T follicular helper cell (primary cell): Measurements from ENCODE around the gene CAV2.

Experiments used
- DNase-seq: peaks from one replicate; pipeline ENCODE4 v3.0.0-alpha.2; 2020; ENCODE audit warnings: low read depth

CAV2 gene

DNA sequence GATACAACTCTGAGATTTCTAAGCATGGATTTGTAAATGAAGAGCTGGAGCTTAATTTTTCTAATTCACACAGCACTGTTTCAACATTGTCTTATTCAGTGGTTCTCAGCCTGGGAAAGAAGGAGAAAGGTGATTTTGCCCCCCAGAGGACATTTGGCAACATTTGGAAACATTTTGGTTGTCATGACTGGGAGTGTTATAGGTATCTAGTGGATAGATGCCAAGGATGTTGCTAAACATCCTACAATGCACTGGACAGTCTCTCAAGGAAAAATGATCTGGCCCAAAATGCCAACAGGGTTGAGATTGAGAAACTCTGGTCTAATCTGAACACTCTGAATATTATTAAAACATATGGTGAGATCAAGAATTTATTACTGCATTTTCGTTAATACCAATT lies 3.8 kb upstream of the CAV2 start:
- no peak for DNase-seq

DNA sequence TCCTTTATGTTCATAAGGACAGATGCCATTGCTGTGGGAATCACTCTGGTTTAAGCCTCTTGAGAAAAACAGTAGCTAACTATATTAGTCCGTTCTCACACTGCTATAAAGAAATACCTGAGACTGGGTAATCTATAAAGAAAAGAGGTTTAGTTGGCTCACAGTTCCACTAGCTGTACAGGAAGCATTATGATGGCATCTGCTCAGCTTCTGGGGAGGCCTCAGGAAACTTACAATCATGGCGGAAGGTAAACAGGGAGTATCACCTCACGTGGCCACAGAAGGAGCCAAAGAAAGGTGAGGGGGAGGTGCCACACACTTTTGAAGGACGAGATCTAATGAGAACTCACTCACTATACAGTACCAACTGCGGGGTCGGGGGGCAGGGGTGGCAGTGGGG lies 2.9 kb upstream of the CAV2 start:
- DNase-seq: no peak

DNA sequence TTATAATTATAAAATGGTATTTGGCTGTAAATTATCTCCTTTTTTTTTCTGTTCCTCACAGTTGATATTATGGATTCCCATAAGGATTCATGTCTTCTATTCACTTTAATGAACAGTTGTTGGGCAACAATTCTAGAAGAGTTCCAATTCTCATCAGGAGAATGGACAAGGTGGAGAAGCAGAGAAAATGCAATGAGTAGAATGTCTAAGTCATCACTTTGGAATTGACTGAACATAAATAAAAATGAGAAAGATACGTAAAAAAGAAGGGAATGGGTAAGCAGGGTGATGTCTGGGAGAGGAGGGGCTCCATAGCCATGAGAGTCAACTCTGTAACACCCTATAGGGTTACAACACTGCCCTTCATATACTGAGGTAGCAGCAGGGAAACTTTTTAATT lies 1.8 kb upstream of the CAV2 start:
- no peak for DNase-seq

DNA sequence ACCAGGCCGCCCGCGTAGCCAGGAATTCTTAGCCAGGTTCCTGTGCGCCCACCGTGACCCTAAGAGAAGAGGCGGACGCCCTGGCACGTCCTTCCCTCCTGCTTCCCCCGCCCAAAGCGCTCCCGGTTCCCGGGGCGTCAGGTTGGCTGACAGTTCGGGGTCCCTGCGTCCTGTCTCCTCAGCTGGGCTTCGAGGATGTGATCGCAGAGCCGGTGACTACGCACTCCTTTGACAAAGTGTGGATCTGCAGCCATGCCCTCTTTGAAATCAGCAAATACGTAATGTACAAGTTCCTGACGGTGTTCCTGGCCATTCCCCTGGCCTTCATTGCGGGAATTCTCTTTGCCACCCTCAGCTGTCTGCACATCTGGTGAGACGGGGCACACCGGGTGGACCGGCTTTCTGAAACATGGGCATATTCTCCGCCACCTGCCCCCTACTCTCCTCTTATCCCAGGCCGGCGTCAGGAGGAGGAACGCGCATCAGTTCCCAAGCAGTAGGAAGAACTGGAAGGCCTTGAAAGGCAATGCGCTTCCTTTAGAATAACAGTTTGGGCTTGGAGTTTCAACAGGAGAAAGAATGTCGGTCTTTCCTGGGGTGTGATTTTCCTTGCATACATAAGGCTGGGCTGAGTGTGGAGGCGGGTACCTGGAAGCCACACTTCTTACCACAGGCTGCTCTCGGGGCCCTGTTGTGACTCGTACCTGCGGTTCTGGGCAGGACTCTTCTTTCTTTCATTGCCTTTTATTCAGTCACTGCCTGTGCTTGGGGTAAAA lies 728 bp downstream of the CAV2 start:
- DNase-seq: no peak

DNA sequence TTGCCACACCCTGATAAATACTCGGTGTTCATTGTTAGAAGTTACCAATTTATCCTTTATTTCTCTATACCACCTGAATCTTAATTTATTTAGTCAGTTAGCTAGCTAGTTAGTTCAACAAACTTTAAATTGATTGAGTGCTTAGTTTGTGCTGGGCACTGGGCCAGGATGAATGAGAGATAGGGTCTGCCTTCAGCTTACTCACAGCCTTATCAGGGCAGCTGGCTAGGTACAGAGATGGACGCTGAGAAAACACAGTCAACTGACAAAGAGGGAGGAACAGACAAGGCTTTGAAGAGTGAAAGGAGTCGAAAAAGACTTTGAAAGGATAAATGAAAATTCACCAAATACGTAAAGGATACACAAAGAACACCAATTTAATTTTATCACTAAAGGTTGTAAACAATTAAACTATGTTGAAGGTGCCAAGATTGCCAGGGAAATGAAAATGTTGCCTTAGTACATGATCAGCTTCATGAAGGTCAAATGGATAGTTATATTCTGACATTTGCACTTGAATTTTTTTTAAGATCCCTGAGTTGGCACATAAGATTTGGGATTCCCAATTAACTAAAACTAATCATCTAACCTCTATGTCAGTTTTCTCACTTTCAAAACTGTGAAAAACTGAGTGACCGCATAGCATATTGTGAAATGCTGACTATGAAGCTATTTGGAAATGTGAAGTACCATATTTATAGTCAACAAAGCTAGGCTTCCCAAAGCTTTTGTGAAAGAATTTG lies 2.1 kb downstream of the CAV2 start:
- no peak for DNase-seq

DNA sequence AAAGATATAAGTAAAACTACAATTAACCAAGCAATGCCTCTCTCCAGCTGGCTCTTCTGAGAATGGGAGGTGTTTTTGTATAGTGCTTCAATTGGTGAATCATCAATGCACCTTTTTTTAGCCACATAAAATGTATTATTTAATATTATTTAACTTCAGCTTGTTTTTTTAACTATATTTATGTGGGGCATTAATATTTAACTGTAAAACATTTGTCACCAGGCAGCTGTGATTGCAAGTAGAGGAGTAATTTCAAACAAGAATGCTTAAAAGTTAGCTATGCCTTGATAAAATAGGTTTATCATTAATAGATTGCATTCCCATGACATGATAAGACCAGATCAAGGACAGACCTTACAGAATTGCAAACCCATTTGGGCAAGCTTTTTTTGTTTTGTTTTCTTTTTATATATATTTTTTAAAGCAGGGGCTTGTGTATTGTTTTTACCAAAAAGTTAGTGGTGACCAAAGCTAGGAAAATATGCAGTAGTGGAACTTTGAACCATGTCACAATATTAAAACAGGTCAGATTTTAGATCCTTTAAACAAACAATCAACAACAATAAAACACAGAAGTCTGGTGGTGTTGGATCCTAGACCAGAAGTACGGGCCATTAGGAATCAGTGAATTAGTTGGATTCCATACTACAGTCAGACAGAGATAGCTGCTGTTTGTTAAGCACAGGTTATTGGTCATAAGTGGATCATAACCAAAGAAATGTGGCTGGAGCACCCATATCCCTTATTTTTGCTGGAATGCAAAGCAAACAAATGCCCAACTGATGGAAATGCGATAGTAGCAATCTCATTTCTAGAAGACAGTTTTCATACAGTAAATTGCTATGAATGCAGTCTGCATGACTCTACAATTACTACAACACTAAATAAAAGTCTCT lies 2.9 kb downstream of the CAV2 start:
- no peak for DNase-seq

DNA sequence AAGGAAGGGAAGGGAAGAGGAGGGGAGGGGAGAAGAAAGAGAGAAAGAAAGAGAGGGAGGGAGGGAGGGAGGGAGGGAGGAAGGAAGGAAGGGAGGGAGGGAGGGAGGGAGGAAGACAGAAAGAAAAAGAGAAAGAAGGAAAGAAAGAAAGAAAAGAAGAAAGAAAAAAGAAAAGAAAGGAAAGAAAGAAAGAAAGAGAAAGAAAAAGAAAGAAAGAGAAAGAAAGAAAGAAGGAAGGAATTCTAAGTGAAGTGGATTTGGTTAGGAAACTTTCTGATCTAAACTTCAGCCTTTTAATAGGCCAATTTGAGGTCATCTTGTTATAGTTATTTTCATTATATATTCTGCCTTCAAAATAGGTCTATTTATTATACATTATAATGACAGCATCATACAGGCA lies 4.3 kb downstream of the CAV2 start:
- DNase-seq: no peak

DNA sequence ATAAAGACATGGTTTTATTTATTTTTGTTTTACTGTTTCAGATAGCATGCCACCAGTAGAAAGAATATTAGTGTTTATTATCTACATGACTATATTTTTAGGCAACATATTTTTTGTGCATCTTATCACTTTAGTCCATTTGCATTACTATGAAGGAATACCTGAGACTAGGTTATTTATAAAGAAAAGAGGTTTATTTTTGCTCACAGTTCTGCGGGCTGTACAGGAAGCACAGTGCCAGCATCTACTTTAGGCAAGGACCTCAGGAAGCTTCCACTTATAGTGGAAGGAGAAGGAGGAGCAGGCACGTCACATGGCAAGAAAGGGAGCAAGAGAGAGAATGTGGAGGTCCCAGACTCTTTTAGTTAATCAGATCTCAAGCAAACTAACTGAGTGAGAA lies 5.7 kb downstream of the CAV2 start:
- DNase-seq: no peak

DNA sequence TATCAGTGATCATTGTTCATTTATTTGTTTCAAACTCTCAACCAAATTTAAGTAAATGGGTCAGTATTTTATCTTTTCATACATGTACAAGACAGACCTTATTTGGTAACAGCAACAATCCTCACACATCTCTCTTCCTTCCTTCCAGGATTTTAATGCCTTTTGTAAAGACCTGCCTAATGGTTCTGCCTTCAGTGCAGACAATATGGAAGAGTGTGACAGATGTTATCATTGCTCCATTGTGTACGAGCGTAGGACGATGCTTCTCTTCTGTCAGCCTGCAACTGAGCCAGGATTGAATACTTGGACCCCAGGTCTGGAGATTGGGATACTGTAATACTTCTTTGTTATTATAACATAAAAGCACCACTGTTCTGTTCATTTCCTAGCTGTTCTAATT lies 6.3 kb downstream of the CAV2 start:
- DNase-seq: no peak

DNA sequence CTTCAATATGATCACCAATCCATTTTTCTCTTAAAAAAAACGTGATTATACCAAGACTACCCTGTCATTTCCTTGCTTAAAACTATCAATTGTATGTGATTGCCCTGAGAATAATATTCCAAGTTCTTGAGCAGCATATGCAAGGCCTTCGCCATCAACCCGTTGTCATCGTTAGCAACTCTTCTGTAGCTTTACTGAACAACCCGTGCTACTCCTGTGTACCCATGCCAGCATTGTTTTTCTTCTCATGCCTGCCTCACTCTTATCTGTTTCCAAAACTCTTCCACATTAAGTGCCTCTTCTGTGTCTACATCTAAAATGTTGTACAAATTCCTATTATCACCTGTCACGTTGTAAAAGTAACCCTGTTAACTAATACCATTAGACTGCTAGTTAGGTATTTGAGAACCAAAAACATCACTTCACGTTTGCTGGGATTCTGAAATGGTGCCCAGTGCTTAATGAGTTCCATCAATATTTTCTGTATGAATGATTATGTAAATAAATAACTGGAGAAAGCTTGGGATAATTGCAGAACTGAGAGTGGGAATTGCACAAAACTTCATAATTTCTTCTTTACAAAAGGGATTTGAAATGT lies 10.5 kb downstream of the CAV2 start:
- no peak for DNase-seq

DNA sequence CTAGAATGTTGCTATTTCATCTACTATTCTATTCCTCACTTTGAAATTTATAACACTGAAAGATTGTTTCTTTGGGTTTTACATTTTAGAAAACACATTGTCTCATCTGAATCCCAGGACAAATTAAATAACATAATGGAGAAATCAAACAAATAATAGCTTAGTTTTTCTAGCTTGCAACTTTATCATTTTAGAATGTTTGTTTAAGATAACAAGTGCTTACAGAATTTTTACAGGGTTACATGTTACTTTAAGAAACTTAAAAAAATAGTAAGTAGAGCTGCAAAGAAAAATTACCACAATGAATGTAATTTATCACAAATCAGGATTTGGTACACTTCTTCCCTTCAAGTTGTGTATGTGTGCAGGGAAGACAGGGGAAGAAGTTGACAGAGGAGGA lies 11.3 kb downstream of the CAV2 start:
- no peak for DNase-seq

DNA sequence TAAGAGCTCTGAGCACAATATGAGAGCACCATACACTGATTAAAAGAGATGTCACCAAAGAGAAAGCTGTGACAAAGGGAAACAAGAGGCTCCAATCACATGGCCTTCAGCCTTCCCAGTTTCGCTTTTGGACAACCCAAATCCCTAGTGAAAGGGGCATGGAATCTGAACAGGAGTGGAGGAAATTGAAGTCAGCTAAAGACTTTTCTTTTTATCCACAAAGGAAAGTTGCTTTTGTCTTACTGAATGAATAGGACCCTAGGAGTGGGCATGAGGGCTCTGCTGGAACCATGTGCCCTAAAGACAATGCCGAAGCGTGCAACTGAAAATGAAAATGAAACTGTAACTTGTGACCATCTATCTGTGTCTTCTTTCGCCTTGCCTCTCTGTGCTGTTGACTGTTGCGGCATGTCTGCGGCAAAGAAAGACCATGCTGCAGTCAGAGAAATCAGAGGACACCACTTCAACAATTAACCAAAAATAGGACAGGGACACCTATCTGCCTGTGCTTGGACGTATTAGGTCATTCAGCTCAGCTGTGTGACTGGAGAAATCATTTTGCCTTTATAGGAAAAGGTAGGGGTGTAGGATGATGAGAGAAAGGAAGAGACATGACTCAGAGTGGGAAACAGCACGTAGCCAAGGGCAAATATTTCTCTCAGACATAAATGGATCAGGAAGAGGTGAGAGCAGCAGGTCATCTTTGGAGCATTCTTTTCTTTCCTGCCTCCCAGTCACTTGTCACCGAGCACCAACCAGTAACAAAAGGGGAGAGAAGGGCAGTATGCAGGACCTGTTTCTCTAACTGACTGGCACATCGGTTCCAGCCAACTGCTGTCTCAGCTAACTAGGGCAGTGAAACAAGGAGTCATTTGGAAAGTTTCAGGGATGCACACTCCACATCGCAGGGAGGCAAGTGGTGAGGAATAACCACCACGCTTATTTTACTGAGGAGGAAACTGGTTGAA lies 12.3 kb downstream of the CAV2 start:
- DNase-seq: no peak

DNA sequence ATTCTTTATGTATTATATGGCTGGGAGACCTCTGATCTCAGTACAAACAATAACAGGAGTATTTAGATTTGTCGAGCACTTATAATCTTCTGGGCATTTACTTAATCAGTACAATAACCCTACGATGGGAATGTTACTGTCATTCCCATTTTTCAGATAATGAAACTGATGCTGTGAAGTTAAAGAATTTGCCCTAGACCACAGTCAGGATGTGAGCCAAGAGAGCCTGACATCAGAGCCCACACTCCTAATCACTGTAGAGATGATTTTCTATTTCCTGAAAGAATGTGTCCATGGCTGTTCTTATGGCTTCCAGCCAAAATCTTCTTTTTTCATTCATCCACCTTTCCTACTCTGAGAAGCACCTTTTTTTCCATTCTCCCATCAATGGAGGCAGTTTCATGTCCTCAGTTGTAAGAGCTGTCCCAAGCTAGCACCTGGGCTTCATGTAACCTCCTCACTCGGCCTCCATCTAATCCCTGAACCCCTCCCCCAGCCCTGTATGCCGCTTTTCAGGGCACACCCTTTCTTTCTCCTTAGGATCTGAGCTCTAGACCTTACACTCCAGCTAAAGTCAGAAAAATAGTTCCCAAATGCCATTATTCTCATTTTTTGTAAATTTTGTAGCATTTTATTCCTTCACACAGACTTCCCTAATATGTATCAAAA lies 13.1 kb downstream of the CAV2 start:
- DNase-seq: no peak

DNA sequence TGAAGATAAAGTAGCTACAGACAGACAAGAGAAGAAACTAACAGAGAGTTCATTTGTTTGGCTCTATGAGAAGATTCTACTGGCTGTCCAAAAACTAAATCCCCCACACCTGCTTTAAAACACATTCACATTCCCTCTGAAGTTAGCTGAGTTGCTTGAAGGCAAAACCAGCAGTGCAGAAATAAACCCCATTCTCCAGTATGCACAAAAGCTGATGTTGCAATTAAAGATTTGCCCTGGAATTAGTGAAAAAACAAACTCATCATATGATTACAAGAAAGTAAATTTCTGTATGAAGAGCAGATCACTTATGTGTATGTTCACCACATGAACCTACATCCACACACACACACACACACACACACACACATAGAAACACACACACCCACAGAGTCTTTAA lies 16.0 kb downstream of the CAV2 start:
- DNase-seq: no peak

DNA sequence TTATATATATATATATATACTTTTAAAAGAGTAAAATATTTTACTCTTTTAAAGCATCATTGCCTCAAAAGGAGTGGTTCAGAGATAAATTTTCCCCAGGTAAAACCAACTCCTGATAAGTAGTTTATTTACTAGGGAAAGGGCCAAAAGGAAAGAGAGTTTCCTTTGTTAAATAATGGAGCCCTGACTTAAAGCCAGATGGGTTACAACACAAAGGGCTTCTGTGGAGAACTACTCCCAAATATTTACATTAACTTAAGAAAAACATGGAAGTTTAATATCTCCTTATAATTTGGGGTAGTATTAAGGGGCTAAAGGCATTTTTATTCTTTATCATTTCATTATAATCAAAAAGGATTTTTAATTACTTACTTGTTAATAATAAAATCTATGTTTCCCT lies 16.8 kb downstream of the CAV2 start:
- DNase-seq: no peak

DNA sequence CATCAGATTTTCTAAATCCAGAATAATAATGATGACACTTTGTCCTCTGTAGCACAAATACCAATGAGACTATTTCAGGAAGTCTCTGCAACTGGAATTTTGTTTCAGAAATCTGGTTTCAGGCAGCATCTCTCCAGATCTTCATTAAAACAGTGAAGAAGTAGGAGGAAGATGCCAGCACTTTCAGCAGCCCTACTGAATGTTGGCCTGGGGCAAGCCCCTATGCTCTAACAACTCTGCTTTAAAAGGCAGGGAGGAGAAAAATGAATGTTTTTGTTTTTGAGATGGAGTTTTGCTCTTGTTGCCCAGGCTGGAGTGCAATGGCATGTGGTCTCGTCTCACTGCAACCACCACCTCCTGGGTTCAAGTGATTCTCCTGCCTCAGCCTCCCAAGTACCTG lies 18.1 kb downstream of the CAV2 start:
- no peak for DNase-seq

DNA sequence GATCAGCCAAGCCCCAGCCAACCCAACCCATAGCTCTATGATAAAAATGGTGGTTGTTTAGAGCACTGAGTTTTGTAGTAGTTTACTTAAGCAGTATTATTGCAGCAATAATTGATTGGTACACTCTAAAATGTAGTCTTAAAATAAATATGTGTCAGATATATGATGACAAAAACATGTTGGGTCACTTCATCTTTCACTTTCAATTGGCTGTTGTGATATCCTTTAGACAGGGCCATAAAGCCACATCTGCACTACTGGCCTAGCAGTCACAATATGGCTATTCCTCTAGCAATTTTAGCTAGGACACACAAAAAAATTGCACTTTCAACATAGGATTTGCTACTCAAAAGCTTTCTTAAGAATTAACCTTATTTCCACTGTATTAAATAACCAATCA lies 19.4 kb downstream of the CAV2 start:
- DNase-seq: no peak

DNA sequence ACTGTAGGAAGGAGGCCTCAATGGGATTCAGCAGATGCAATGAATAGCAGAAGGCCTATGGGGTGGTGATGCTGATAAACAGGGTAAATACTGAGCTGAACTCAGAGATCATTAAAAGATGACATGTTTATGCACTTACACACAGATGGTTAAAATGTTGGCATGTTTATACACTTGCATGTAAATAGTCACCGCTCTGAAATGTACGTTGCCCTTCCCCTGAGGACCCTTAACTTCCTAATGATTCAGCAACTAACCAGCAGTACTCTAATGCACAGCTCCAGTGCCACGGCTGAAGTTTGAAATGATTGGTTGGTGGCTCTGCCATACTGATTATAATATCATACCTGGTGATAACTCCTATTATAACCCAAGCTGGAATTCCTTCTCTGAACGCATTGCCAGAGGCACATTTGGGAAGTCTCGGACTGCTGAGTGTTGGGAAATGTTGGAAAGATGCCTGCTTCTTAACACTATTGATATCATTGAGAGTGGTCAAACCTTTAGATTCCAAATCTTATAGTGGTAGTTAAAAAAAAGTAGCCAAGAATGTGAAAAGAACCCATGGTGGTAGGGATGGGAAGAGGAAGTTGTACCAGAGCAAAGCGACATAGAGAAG lies 21.6 kb downstream of the CAV2 start:
- no peak for DNase-seq

DNA sequence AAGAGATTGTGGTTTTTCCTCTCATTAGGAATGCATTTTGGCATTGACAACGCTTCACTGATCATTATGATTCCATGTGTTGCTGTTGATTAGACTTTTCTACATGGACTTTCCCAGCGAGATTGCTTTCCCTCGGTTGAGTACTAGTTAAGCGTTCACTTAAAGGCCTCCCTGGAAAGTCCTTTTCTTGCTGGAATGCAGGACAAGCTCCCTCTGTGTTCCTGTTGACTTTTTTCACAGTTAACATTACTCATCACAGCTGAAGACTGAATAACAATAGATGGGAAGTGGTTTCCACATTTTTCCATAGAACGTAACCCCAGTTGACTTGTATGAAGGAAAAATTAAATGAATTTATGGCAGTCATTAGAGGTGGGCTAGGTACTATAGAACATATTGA lies 22.7 kb downstream of the CAV2 start:
- no peak for DNase-seq

DNA sequence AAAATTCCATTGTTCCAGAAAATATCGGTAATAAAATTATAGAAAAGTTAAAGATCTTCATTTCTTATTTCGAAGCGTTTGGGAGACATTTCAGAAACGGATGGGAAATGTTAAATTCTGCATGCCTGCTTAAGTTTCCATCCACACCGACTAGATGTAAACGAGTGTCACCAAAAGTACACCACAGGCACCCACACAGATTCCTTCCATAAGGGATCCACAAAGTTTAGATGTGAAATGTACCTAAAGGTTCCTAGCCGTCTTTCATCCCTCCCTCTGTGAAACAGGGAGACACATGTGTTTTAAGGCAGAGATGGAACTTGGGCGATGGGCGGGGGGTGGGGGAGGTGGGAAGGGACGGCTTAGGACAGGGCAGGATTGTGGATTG lies 24.7 kb downstream of the CAV2 start:
- no peak for DNase-seq
